ENCODE measurements around the gene LRR1. TPM values are rescaled to one million over a fixed set of nuclear protein-coding genes. Genes with fewer than 3 reads are reported as not detected.
A peak's percentile ranks its signal among the peaks of the same experiment; 100 is the strongest.

The LRR1 gene
- total and polyA plus RNA-seq, 9 of the 15 experiments (the other 6 are each of a cell fraction or from before 2014, with no cell fraction given), result 26.5 to 58.1 (median 31.8) TPM

DNA sequence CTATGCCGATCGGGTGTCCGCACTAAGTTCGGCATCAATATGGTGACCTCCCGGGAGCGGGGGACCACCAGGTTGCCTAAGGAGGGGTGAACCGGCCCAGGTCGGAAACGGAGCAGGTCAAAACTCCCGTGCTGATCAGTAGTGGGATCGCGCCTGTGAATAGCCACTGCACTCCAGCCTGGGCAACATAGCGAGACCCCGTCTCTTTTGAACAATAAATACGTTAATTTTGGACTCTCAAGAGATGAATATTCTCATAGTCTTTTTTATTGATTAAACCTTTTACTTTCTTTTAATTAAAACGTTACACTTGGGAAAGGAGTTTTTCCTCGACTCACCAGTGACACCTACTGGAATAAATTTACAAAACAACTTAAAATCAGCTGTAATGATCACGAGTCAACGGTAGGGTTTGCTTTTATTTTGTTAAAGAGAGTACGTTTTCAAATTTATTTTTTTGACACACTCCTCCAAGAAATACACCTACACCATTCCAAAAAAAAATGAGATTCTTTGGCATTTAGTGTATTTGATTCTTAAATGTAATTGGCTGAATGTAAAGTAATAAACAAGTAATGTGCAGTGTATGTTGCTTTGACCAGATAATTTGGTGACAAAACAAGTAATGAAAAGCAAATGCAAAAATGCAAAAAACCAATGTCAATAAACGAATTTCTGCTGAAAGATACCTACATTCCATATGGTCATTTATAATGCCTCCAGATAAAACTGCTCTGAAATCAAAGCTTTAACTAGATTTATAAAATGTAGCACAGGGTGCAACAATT lies 11.9 kb upstream of the LRR1 start (continued):
- TF ChIP-seq, protein P1, sequence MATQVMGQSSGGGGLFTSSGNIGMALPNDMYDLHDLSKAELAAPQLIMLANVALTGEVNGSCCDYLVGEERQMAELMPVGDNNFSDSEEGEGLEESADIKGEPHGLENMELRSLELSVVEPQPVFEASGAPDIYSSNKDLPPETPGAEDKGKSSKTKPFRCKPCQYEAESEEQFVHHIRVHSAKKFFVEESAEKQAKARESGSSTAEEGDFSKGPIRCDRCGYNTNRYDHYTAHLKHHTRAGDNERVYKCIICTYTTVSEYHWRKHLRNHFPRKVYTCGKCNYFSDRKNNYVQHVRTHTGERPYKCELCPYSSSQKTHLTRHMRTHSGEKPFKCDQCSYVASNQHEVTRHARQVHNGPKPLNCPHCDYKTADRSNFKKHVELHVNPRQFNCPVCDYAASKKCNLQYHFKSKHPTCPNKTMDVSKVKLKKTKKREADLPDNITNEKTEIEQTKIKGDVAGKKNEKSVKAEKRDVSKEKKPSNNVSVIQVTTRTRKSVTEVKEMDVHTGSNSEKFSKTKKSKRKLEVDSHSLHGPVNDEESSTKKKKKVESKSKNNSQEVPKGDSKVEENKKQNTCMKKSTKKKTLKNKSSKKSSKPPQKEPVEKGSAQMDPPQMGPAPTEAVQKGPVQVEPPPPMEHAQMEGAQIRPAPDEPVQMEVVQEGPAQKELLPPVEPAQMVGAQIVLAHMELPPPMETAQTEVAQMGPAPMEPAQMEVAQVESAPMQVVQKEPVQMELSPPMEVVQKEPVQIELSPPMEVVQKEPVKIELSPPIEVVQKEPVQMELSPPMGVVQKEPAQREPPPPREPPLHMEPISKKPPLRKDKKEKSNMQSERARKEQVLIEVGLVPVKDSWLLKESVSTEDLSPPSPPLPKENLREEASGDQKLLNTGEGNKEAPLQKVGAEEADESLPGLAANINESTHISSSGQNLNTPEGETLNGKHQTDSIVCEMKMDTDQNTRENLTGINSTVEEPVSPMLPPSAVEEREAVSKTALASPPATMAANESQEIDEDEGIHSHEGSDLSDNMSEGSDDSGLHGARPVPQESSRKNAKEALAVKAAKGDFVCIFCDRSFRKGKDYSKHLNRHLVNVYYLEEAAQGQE (IDR thresholded peaks at IDR 0.05; ENCODE audit: borderline replicate concordance), result peak; percentile 29; the same call in 1 of the 2 replicates
- TF ChIP-seq, protein P1 (CRISPR knock-in tag; IDR thresholded peaks at IDR 0.05; ENCODE audit: low read depth), result no peak
- no peak for TF ChIP-seq CUX1 (CRISPR knock-in tag; IDR thresholded peaks at IDR 0.05)
- TF ChIP-seq ZNF639 (CRISPR knock-in tag; conservative IDR thresholded peaks at IDR 0.05 in 1 of 2, IDR thresholded peaks at IDR 0.05 in 1 of 2), result peak in 1 of 2 experiments; percentile 48; a peak in 1 of 4 replicates
- no peak for TF ChIP-seq PTRF (tag; IDR thresholded peaks at IDR 0.05)
- no peak for TF ChIP-seq ZNF277 (CRISPR knock-in tag; IDR thresholded peaks at IDR 0.05; ENCODE audit: borderline replicate concordance)
- TF ChIP-seq FOXJ2 (tag; IDR thresholded peaks at IDR 0.05), result no peak
- TF ChIP-seq ZNF41 (CRISPR knock-in tag; conservative IDR thresholded peaks at IDR 0.05), result no peak
- TF ChIP-seq SMARCA5 (IDR thresholded peaks at IDR 0.05), result peak; percentile 90; the same call in 1 of the 2 replicates
- TF ChIP-seq XRCC3 (IDR thresholded peaks at IDR 0.05), result no peak

Data from K562 (cell line).